HG03135 (cell line): ENCODE data around the gene KAT2B.
A peak's percentile ranks its signal among the peaks of the same experiment; 100 is the strongest.

Experiments used
- ATAC-seq: cut with Tn5 transposase; IDR thresholded peaks from one replicate; pipeline ENCODE4 v1.9.1; 2021; ENCODE audit warnings: mild to moderate bottlenecking, moderate library complexity; ENCODE audit not compliant: unreplicated experiment

The KAT2B gene

GRCh38 chr3:20064796-20065564 lies 24.7 kb downstream of the KAT2B start:
- no peak for ATAC-seq

GRCh38 chr3:20066079-20066478 lies 25.8 kb downstream of the KAT2B start:
- no peak for ATAC-seq

- no peak for ATAC-seq
These were observed 26.8 kb downstream of the KAT2B start for GRCh38 chr3:20066850-20067617.

GRCh38 chr3:20068512-20069177 lies 28.4 kb downstream of the KAT2B start:
- ATAC-seq = no peak

- no peak for ATAC-seq
These were observed 28.9 kb downstream of the KAT2B start for GRCh38 chr3:20069178-20069532.

- no peak for ATAC-seq
These were observed 30.9 kb downstream of the KAT2B start for GRCh38 chr3:20071175-20071574.

GRCh38 chr3:20072422-20072821 lies 32.2 kb downstream of the KAT2B start:
- no peak for ATAC-seq

- no peak for ATAC-seq
These were observed 32.8 kb downstream of the KAT2B start for GRCh38 chr3:20073068-20073467.

GRCh38 chr3:20073683-20074082 lies 33.4 kb downstream of the KAT2B start:
- ATAC-seq = no peak

GRCh38 chr3:20074226-20075063 lies 34.2 kb downstream of the KAT2B start:
- no peak for ATAC-seq

- ATAC-seq = no peak
These were observed 35.0 kb downstream of the KAT2B start for GRCh38 chr3:20075197-20075596.

GRCh38 chr3:20076296-20076997 lies 36.2 kb downstream of the KAT2B start:
- no peak for ATAC-seq

GRCh38 chr3:20077068-20077467 lies 36.8 kb downstream of the KAT2B start:
- ATAC-seq = no peak

- no peak for ATAC-seq
These were observed 38.0 kb downstream of the KAT2B start for GRCh38 chr3:20078194-20078714.

- ATAC-seq = no peak
These were observed 39.4 kb downstream of the KAT2B start for GRCh38 chr3:20079621-20080020.

GRCh38 chr3:20080956-20081554 lies 40.8 kb downstream of the KAT2B start:
- peak; percentile 97 for ATAC-seq

GRCh38 chr3:20083253-20083652 lies 43.0 kb downstream of the KAT2B start:
- ATAC-seq = no peak

- ATAC-seq = no peak
These were observed 43.7 kb downstream of the KAT2B start for GRCh38 chr3:20083953-20084352.

- no peak for ATAC-seq
These were observed 51.2 kb downstream of the KAT2B start for GRCh38 chr3:20091331-20092047.
